Measurements from ENCODE around the gene PAWR. TPM values are rescaled to one million over a fixed set of nuclear protein-coding genes. Genes with fewer than 3 reads are reported as not detected.
"Not testable (repeated sequence)": the region's sequence is repeated elsewhere in the genome, so short reads cannot be mapped to it uniquely, and the experiment has no call there.

PAWR gene
- polyA plus RNA-seq, 4 donors, result 14.2 to 47.6 (median 19.2) TPM

GRCh38 chr12:79546466-79547043 is 144.2 kb downstream of the PAWR start:
- Histone ChIP-seq H3K27ac (ENCODE audit: low read depth in 1 of 3, low read length in 2 of 3) (no peak overlapping the region), H3K27me3 (ENCODE audit: control insufficient read depth in 3 of 3, insufficient read depth in 3 of 3, low read length in 3 of 3) (no peaks in the 10 kb centered on the region), H3K4me1 (ENCODE audit: control insufficient read depth in 3 of 3, insufficient read depth in 2 of 3, low read depth in 1 of 3, low read length in 2 of 3) (peaks cover 0 to 15% (median 0%) of the 10 kb centered on the region in 3 donors), H3K9me3 (ENCODE audit: control insufficient read depth in 2 of 2, insufficient read depth in 1 of 2, low read depth in 1 of 2, low read length in 1 of 2) (no peaks in the 10 kb centered on the region), H3K4me3 (ENCODE audit: low read depth in 1 of 3, low read length in 3 of 3) (no peak overlapping the region), H3K36me3 (ENCODE audit: control insufficient read depth in 3 of 3, insufficient read depth in 2 of 3, low read depth in 1 of 3, low read length in 3 of 3) (no peaks in the 10 kb centered on the region)
- no peak for DNase-seq
- FAIRE-seq, result no peak
- 80 to 86% (median 85%) methylated on average over 5 of the region's 5 CpGs for WGBS, 3 donors

- H3K27me3 ChIP-seq (ENCODE audit: control insufficient read depth in 3 of 3, insufficient read depth in 3 of 3, low read length in 3 of 3); H3K36me3 ChIP-seq (ENCODE audit: control insufficient read depth in 3 of 3, insufficient read depth in 2 of 3, low read depth in 1 of 3, low read length in 3 of 3); DNase-seq; H3K9me3 ChIP-seq (ENCODE audit: control insufficient read depth in 2 of 2, insufficient read depth in 1 of 2, low read depth in 1 of 2, low read length in 1 of 2); H3K27ac ChIP-seq (ENCODE audit: low read depth in 1 of 3, low read length in 2 of 3); H3K4me3 ChIP-seq (ENCODE audit: low read depth in 1 of 3, low read length in 3 of 3); FAIRE-seq: not testable (repeated sequence)
- peaks cover 0 to 15% (median 0%) of the 10 kb centered on the region in 3 donors for H3K4me1 ChIP-seq (ENCODE audit: control insufficient read depth in 3 of 3, insufficient read depth in 2 of 3, low read depth in 1 of 3, low read length in 2 of 3)
- WGBS, 3 donors, result 73 to 78% (median 74%) methylated on average over 3 of the region's 3 CpGs
These were observed 146.3 kb downstream of the PAWR start for GRCh38 chr12:79544439-79544838.

GRCh38 chr12:79537675-79538074 is 153.1 kb downstream of the PAWR start:
- Histone ChIP-seq H3K27me3 (ENCODE audit: control insufficient read depth in 3 of 3, insufficient read depth in 3 of 3, low read length in 3 of 3) (no peaks in the 10 kb centered on the region), H3K4me3 (ENCODE audit: low read depth in 1 of 3, low read length in 3 of 3) (no peak overlapping the region), H3K36me3 (ENCODE audit: control insufficient read depth in 3 of 3, insufficient read depth in 2 of 3, low read depth in 1 of 3, low read length in 3 of 3) (no peaks in the 10 kb centered on the region), H3K4me1 (ENCODE audit: control insufficient read depth in 3 of 3, insufficient read depth in 2 of 3, low read depth in 1 of 3, low read length in 2 of 3) (peaks cover 0 to 4% (median 0%) of the 10 kb centered on the region in 3 donors), H3K9me3 (ENCODE audit: control insufficient read depth in 2 of 2, insufficient read depth in 1 of 2, low read depth in 1 of 2, low read length in 1 of 2) (no peaks in the 10 kb centered on the region), H3K27ac (ENCODE audit: low read depth in 1 of 3, low read length in 2 of 3) (no peak overlapping the region)
- no peak for DNase-seq
- FAIRE-seq, result no peak
- WGBS, 3 donors, result 78 to 90% (median 85%) methylated on average over 3 of the region's 3 CpGs

GRCh38 chr12:79535751-79536150 is 155.0 kb downstream of the PAWR start:
- Histone ChIP-seq H3K27me3 (ENCODE audit: control insufficient read depth in 3 of 3, insufficient read depth in 3 of 3, low read length in 3 of 3) (no peaks in the 10 kb centered on the region), H3K27ac (ENCODE audit: low read depth in 1 of 3, low read length in 2 of 3) (no peak overlapping the region), H3K36me3 (ENCODE audit: control insufficient read depth in 3 of 3, insufficient read depth in 2 of 3, low read depth in 1 of 3, low read length in 3 of 3) (no peaks in the 10 kb centered on the region), H3K9me3 (ENCODE audit: control insufficient read depth in 2 of 2, insufficient read depth in 1 of 2, low read depth in 1 of 2, low read length in 1 of 2) (no peaks in the 10 kb centered on the region), H3K4me3 (ENCODE audit: low read depth in 1 of 3, low read length in 3 of 3) (no peak overlapping the region), H3K4me1 (ENCODE audit: control insufficient read depth in 3 of 3, insufficient read depth in 2 of 3, low read depth in 1 of 3, low read length in 2 of 3) (peaks cover 0 to 4% (median 0%) of the 10 kb centered on the region in 3 donors)
- no peak for DNase-seq
- FAIRE-seq, result no peak
- WGBS, 3 donors, result 91 to 93% (median 93%) methylated on average over 2 of the region's 2 CpGs

Other genes with a start within 250 kb of the PAWR start
- gene PPP1R12A, start 244.1 kb upstream of the PAWR start, polyA plus RNA-seq, result 100 to 1,000 TPM in 1 of 4 donors, 10 to 100 TPM in 3; 16.7 to 103 (median 46.5) TPM

Data from small intestine (tissue), 7 donors.